T-cell (primary cell): ENCODE data around the gene GASK1A. TPM values are rescaled to one million over a fixed set of nuclear protein-coding genes. Genes with fewer than 3 reads are reported as not detected.

ENCODE experiments used
- ATAC-seq, 4 experiments: fragments of 200-7000 bp in 3 of 4; fragments of 150-1000 bp in 1 of 4; cut with Tn5 transposase; replicated peaks in 1 of 4; 1 replicate in 3 of 4; 2 replicates in 1 of 4; pipeline ENCODE4 v1.10.0; 2021; ENCODE audit warnings: moderate library complexity in 3 of 4, mild to moderate bottlenecking in 2 of 4, moderate number of reproducible peaks in 1 of 4
- CTCF ChIA-PET, 2 donors: fragments of 300-600 bp; sonication (Branson Sonifier 250); formaldehyde crosslinking; loops; one replicate each; lab custom pipeline; 2022; ENCODE audit warnings: antibody characterized with exemption in 2 of 2; lab: Charles Lee
- POLR2A ChIA-PET, 2 donors: fragments of 300-600 bp; sonication (Branson Sonifier 250); formaldehyde crosslinking; loops; one replicate each; lab custom pipeline; 2022; ENCODE audit warnings: antibody characterized with exemption in 2 of 2; lab: Charles Lee
- DNase-seq, 35 experiments: peaks; one replicate each; pipeline versions ENCODE4 v3.0.0 to v3.0.0-alpha.2; 2013 to 2023
- H3K27ac ChIP-seq: one replicate; pipeline ENCODE4 v1.5.1; 2013; ENCODE audit warnings: low read length
- H3K27me3 ChIP-seq, 2 experiments: replicated peaks in 1 of 2; 1 replicate in 1 of 2; 2 replicates in 1 of 2; pipeline versions ENCODE4 v1.6.1 to v1.7.0; 2013; ENCODE audit warnings: low read length in 1 of 2, mixed read lengths in 1 of 2; ENCODE audit not compliant: control insufficient read depth in 2 of 2, insufficient read depth in 2 of 2; ENCODE audit errors: extremely low read depth in 1 of 2
- H3K36me3 ChIP-seq, 2 donors: 1 replicate in 1 of 2; 2 replicates in 1 of 2; pipeline versions ENCODE4 v1.6.1 to v1.7.0; 2013; ENCODE audit warnings: low read length in 1 of 2; ENCODE audit not compliant: control insufficient read depth in 2 of 2, insufficient read depth in 1 of 2; ENCODE audit errors: extremely low read depth in 1 of 2
- H3K4me1 ChIP-seq, 2 experiments: 1 replicate in 1 of 2; 2 replicates in 1 of 2; pipeline versions ENCODE4 v1.6.1 to v1.7.0; 2013; ENCODE audit warnings: low read length in 2 of 2, mixed read lengths in 1 of 2; ENCODE audit not compliant: insufficient read depth in 2 of 2, control insufficient read depth in 1 of 2; ENCODE audit errors: extremely low read depth in 1 of 2
- H3K4me3 ChIP-seq, 2 donors: 1 replicate in 1 of 2; 2 replicates in 1 of 2; pipeline versions ENCODE4 v1.5.1 to v1.7.0; 2013; ENCODE audit warnings: mild to moderate bottlenecking in 2 of 2, low read length in 1 of 2, moderate library complexity in 1 of 2; ENCODE audit not compliant: control insufficient read depth in 1 of 2; ENCODE audit errors: extremely low read depth in 1 of 2
- H3K9me3 ChIP-seq: 2 replicates; pipeline ENCODE4 v1.7.0; 2013
- H3K27ac Mint-ChIP-seq, 2 donors: one replicate each; pipeline ENCODE4 v1.8.0; 2020 to 2021; ENCODE audit warnings: mild to moderate bottlenecking in 2 of 2, mixed read lengths in 2 of 2
- H3K27me3 Mint-ChIP-seq, 2 donors: one replicate each; pipeline ENCODE4 v1.8.0; 2021 to 2022; ENCODE audit warnings: mixed read lengths in 2 of 2
- H3K36me3 Mint-ChIP-seq: one replicate; pipeline ENCODE4 v1.8.0; 2021; ENCODE audit warnings: mixed read lengths
- H3K4me1 Mint-ChIP-seq, 3 donors: one replicate each; pipeline ENCODE4 v1.8.0; 2020 to 2022; ENCODE audit warnings: mixed read lengths in 3 of 3, mild to moderate bottlenecking in 1 of 3
- H3K4me3 Mint-ChIP-seq, 3 donors: one replicate each; pipeline ENCODE4 v1.8.0; 2020 to 2022; ENCODE audit warnings: mild to moderate bottlenecking in 3 of 3, mixed read lengths in 3 of 3, moderate library complexity in 3 of 3
- H3K9me3 Mint-ChIP-seq, 3 donors: one replicate each; pipeline ENCODE4 v1.8.0; 2020 to 2022; ENCODE audit warnings: mixed read lengths in 3 of 3
- WGBS: methylation state at CpG from one replicate; pipeline ENCODE4 v1.1.5; 2013; ENCODE audit warnings: missing lambda C conversion rate; ENCODE audit not compliant: insufficient coverage; 5-methylcytosine and 5-hydroxymethylcytosine counted together
- total RNA-seq, 35 experiments: library from RNA in 6 of 35; stranded (reverse) in 6 of 35; fragments of 120-200 nt in 1 of 35; gene quantifications; one replicate each; pipeline versions ENCODE4 v1.2.1 to v1.2.4 and lab custom pipeline; 2013 to 2026

Gene GASK1A
- total RNA-seq, 5 donors from 2014 or later (not counting 1 experiment from before 2014, with no cell fraction given) = 0.10 to 0.49 (median 0.17) TPM; not detected in 1

DNA sequence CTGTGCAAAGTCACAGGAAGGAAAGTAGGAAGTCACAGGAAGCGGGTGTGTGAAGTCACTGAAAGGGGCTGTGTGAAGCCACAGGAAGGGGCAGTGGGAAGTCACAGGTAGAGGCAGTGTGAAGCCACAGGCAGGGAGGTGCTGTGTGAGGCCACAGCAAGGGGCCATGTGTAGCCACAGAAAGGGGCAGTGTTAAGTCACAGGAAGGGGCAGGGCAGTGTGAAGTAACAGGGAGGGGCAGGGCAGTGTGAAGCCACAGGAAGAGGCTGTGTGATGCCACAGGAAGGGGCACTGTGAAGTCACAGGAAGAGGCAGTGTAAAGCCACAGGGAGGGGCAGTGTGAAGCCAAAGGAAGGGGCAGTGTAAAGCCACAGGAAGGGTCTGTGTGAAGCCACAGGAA is 36.5 kb downstream of the GASK1A start:
- no peaks in the 10 kb centered on the region for H3K36me3 Mint-ChIP-seq
- peaks cover 17 to 25% (median 20%) of the 10 kb centered on the region in 3 donors for H3K4me1 Mint-ChIP-seq
- Histone ChIP-seq H3K9me3 (no peaks in the 10 kb centered on the region), H3K4me1 (peaks cover 0 to 56% of the 10 kb centered on the region in 2 experiments), H3K27ac (peak overlapping the region; percentile 90), H3K27me3 (no peaks in the 10 kb centered on the region), H3K36me3 (no peaks in the 10 kb centered on the region), H3K4me3 (no peak overlapping the region)
- no peak overlapping the region for H3K27ac Mint-ChIP-seq
- ChIA-PET POLR2A (no interaction called here), CTCF (no interaction called here)
- no peaks in the 10 kb centered on the region for H3K27me3 Mint-ChIP-seq
- H3K9me3 Mint-ChIP-seq = no peaks in the 10 kb centered on the region
- WGBS = 33% methylated on average over 1 of the region's 1 CpG
- peak in 2 of 35 experiments; percentile 30 to 36 for DNase-seq
- ATAC-seq = no peak
- H3K4me3 Mint-ChIP-seq = no peak overlapping the region

DNA sequence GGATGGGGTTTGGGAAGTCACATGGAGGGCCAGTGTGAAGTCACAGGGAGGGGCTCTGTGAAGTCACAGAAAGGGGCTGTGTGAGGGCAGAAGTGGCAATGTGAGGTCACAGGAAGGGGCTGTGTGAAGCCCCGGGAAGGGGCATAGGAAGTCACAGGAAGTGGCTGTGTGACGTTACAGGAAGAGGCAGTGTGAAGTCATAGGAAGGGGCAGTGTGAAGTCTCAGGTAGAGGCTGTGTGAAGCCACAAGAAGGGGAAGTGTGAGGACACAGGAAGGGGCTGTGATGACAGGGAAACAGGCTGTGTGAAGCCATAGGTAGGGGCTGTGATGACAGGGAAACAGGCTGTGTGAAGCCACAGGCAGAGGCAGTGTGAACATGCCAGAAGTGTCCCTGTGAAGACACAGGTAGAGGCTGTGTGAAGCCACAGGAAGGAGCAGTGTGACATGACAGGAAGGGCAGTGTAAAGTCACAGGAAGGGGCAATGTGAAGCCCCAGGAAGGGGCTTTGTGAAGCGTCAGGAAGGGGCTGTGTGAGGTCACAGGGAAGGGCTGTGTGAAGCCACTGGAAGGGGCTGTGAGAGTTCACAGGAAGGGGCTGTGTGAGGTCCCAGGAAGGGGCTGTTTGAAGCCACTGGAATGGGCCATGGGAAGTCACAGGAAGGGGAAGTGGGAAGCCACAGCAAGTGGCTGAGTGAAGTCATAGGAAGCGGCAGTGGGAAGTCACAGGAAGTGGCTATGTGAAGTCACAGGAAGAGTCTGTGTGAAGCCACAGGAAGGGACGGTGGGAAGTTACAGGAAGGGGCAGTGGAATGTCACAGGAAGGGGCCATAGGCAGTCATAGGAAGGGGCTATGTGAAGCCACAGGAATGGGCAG is 37.1 kb downstream of the GASK1A start:
- Mint-ChIP-seq H3K27ac (no peak overlapping the region), H3K9me3 (peaks cover 0 to 1% (median 0%) of the 10 kb centered on the region in 3 donors), H3K36me3 (no peaks in the 10 kb centered on the region), H3K4me1 (peaks cover 24 to 30% (median 27%) of the 10 kb centered on the region in 3 donors), H3K27me3 (no peaks in the 10 kb centered on the region), H3K4me3 (no peak overlapping the region)
- no peaks in the 10 kb centered on the region for H3K9me3 ChIP-seq
- CTCF ChIA-PET = no interaction called here
- POLR2A ChIA-PET = no interaction called here
- DNase-seq (peak in 15 of 35 experiments; percentile 10 to 61 (median 34)), ATAC-seq (peak in 3 of 4 experiments; percentile 7 to 49 (median 14))
- H3K4me1 ChIP-seq = peaks cover under 1 to 62% of the 10 kb centered on the region in 2 experiments
- H3K4me3 ChIP-seq = no peak overlapping the region
- WGBS = 2% methylated on average over 5 of the region's 5 CpGs
- H3K27me3 ChIP-seq = no peaks in the 10 kb centered on the region
- no peaks in the 10 kb centered on the region for H3K36me3 ChIP-seq
- H3K27ac ChIP-seq = peak overlapping the region; percentile 90

DNA sequence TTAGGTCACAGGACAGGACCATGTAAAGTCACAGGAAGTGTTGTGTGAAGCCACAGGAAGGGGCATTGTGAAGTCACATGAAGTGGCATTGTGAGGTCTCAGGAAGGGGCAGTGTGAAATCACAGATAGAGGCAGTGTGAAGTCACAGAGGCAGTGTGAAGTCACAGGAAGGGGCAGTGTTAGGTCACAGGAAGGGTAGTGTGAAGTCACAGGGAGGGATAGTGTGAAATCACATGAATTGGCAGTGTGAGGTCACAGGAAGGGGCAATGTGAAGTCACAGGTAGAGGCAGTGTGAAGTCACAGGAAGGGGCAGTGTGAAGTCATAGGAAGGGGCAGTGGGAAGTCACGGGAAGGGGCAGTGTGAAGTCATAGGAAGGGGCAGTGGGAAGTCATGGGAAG is 37.9 kb downstream of the GASK1A start:
- Mint-ChIP-seq H3K9me3 (peaks cover 0 to 3% (median 0%) of the 10 kb centered on the region in 3 donors), H3K27ac (no peak overlapping the region), H3K4me3 (no peak overlapping the region), H3K36me3 (no peaks in the 10 kb centered on the region), H3K27me3 (no peaks in the 10 kb centered on the region), H3K4me1 (peaks cover 31 to 38% (median 34%) of the 10 kb centered on the region in 3 donors)
- Histone ChIP-seq H3K4me1 (peaks cover 8 to 70% of the 10 kb centered on the region in 2 experiments), H3K27me3 (no peaks in the 10 kb centered on the region), H3K9me3 (no peaks in the 10 kb centered on the region), H3K4me3 (no peak overlapping the region), H3K27ac (peak overlapping the region; percentile 90), H3K36me3 (no peaks in the 10 kb centered on the region)
- ChIA-PET POLR2A (no interaction called here), CTCF (no interaction called here)
- no peak for ATAC-seq
- DNase-seq = peak in 1 of 35 experiments; percentile 29
- WGBS = 83% methylated on average over 1 of the region's 1 CpG

DNA sequence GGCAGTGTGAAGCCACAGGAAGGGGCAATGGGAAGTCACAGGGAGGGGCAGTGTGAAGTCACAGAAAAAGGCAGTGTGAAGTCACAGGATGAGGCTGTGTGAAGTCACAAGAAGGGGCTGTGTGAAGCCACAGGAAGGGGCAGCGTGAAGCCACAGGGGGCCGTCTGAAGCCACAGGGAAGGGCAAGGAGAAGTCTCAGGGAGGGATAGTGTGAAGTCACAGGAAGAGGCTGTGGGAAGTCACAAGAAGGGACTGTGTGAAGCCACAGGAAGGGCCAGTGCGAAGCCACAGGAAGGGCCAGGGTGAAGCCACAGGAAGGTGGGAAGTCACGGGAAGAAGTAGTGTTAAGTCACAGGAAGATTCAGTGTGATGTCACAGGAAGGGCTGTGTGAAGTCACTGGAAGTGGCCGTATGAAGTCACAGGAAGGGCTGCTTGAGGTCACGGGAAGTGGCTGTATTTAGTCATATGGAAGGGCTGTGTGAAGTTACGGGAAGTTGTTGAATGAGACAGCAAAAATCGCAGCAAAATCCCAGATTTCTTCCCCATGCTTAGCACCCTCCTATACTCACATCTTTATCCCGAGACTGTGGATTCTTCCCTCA is 38.6 kb downstream of the GASK1A start:
- H3K4me1 Mint-ChIP-seq = peaks cover 38 to 44% (median 41%) of the 10 kb centered on the region in 3 donors
- POLR2A ChIA-PET = no interaction called here
- Histone ChIP-seq H3K4me3 (no peak overlapping the region), H3K9me3 (no peaks in the 10 kb centered on the region), H3K36me3 (no peaks in the 10 kb centered on the region), H3K4me1 (peaks cover 14 to 75% of the 10 kb centered on the region in 2 experiments), H3K27me3 (no peaks in the 10 kb centered on the region), H3K27ac (peak overlapping the region; percentile 90)
- H3K27ac Mint-ChIP-seq = no peak overlapping the region
- CTCF ChIA-PET = no interaction called here
- 74% methylated on average over 4 of the region's 9 CpGs for WGBS
- no peaks in the 10 kb centered on the region for H3K27me3 Mint-ChIP-seq
- DNase-seq (peak in 1 of 35 experiments; percentile 28), ATAC-seq (no peak)
- H3K36me3 Mint-ChIP-seq = no peaks in the 10 kb centered on the region
- no peak overlapping the region for H3K4me3 Mint-ChIP-seq
- H3K9me3 Mint-ChIP-seq = peaks cover 0 to 3% (median 0%) of the 10 kb centered on the region in 3 donors

DNA sequence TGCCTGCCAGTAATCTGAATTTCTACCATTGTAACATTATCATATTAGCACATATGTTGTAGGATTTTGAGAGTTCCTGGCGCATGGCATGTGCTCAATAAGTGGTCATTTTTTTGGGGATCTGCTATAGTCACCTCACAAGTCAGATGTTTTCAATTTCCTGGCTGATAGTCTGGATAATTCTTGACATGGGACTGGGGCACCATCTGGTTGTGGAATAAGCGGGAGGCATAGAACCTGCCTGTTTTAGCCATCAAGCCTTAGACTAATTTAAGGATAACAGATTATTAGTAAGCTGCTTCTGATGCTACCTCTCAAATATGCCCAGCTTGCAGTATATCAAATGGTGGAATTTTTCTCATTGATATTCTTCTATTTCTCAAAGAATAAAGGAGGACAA is 39.1 kb downstream of the GASK1A start:
- H3K9me3 ChIP-seq = no peaks in the 10 kb centered on the region
- H3K9me3 Mint-ChIP-seq = peaks cover 0 to 3% (median 0%) of the 10 kb centered on the region in 3 donors
- H3K36me3 Mint-ChIP-seq = no peaks in the 10 kb centered on the region
- H3K27ac Mint-ChIP-seq = peak overlapping the region; percentile 16 to 32
- no peaks in the 10 kb centered on the region for H3K27me3 Mint-ChIP-seq
- no peaks in the 10 kb centered on the region for H3K36me3 ChIP-seq
- DNase-seq = no peak
- H3K4me1 Mint-ChIP-seq = peaks cover 44 to 50% (median 47%) of the 10 kb centered on the region in 3 donors
- H3K27ac ChIP-seq = peak overlapping the region; percentile 90
- H3K4me3 Mint-ChIP-seq = no peak overlapping the region
- WGBS = 100% methylated on average over 1 of the region's 2 CpGs
- H3K4me1 ChIP-seq = peaks cover 20 to 73% of the 10 kb centered on the region in 2 experiments
- POLR2A ChIA-PET = interaction anchor here in 1 of 2 donors (0.6 kb wide), 1 partner anchor 395 kb away, joined by 3 read pairs; no protein-coding TSS in a partner anchor
- ATAC-seq = no peak
- no peak overlapping the region for H3K4me3 ChIP-seq
- H3K27me3 ChIP-seq = no peaks in the 10 kb centered on the region
- CTCF ChIA-PET = no interaction called here

DNA sequence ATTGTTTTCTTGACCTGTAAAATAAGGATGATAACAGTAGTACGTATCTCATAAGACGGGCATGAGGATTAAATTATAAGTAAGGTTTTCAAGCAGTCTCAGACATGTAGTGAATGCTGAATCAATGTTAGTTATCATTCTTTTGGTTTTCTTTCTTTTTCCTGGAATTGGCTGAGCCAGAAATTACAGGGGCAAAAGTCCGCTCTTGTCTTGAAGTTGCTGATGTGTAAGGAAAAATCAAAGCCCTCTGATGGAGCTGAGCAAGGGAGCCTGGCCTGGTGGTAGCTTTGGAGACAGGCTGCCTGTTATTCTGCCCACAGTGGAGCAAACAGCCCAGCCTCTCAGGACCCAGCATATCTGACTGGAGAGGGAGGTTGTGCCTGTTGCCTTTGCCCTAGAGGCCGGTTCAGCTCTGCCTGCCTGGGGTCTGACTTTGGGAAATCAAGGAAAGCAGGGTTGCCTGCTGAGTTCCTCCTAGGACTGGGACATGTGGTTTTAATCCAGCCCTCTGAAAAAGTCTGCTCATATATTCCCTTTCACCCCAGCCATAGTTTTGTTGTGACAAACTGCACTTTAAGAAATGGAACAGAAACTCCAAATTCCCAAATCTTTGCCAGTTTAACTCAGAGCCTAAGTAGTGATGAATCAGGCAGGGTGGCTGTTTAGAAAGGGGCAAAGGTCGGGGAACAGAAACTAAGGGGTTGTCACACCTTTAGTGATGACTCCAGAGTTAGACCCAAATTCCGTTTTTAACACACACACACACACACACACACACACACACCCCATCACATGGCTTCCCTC is 40.1 kb downstream of the GASK1A start:
- peaks cover 0 to 3% (median 0%) of the 10 kb centered on the region in 3 donors for H3K9me3 Mint-ChIP-seq

More for the DNA sequence above, 40.1 kb downstream of the GASK1A start:
- Mint-ChIP-seq H3K4me3 (peak overlapping the region in 1 of 3 donors; percentile 29), H3K27ac (peak overlapping the region; percentile 49 to 93), H3K36me3 (no peaks in the 10 kb centered on the region), H3K4me1 (peaks cover 53 to 60% (median 56%) of the 10 kb centered on the region in 3 donors), H3K27me3 (no peaks in the 10 kb centered on the region)
- POLR2A ChIA-PET = interaction anchor here (0.6 to 0.7 kb wide), 2 partner anchors 396 to 686 kb away, joined by 3 read pairs; no protein-coding TSS in a partner anchor
- H3K4me1 ChIP-seq = peaks cover 28 to 74% of the 10 kb centered on the region in 2 experiments
- ATAC-seq (no peak), DNase-seq (no peak)
- no peaks in the 10 kb centered on the region for H3K36me3 ChIP-seq
- H3K27ac ChIP-seq = no peak overlapping the region
- WGBS = 100% methylated on average over 3 of the region's 6 CpGs
- no peak overlapping the region for H3K4me3 ChIP-seq
- CTCF ChIA-PET = no interaction called here
- H3K27me3 ChIP-seq = no peaks in the 10 kb centered on the region
- H3K9me3 ChIP-seq = no peaks in the 10 kb centered on the region
